HepG2 (cell line): ENCODE data around the gene CEP57L1. TPM values are rescaled to one million over a fixed set of nuclear protein-coding genes. Genes with fewer than 3 reads are reported as not detected.

Experiments
- ATF4 ChIP-seq, 2 experiments: fragments of 450-650 bp in 1 of 2; sonication (generic) in 1 of 2; formaldehyde crosslinking; IDR thresholded peaks; 2 replicates each; pipeline versions ENCODE4 v1.5.0 to v1.8.0; 2020 to 2022; ENCODE audit warnings: mild to moderate bottlenecking in 1 of 2, missing genetic modification reagents in 1 of 2
- DNMT3B ChIP-seq: conservative IDR thresholded peaks from 2 replicates; pipeline ENCODE4 v1.6.1; 2016; ENCODE audit warnings: missing biosample characterization, control low read depth
- E2F2 ChIP-seq: sonication (generic); formaldehyde crosslinking; IDR thresholded peaks from 2 replicates; pipeline ENCODE4 v1.4.0; 2020; ENCODE audit warnings: missing genetic modification reagents, borderline replicate concordance
- FOXP1 ChIP-seq, 2 experiments: fragments of 450-650 bp in 1 of 2; IDR thresholded peaks; 2 replicates each; pipeline ENCODE4 v1.6.1; 2017 to 2018; ENCODE audit warnings: antibody characterized with exemption in 1 of 2
- HNRNPL ChIP-seq: fragments of 200-400 bp; formaldehyde crosslinking; IDR thresholded peaks from 2 replicates; pipeline ENCODE4 v1.6.1; 2017; ENCODE audit warnings: mild to moderate bottlenecking, low read depth, low read length
- KAT7 ChIP-seq: IDR thresholded peaks from 2 replicates; pipeline ENCODE4 v1.6.1; 2018; ENCODE audit warnings: borderline replicate concordance, missing compliant biosample characterization
- KDM3A ChIP-seq: IDR thresholded peaks from 2 replicates; pipeline ENCODE4 v1.6.1; 2018; ENCODE audit warnings: low read depth, missing compliant biosample characterization
- PRMT3 ChIP-seq: sonication (generic); formaldehyde crosslinking; IDR thresholded peaks from 2 replicates; pipeline ENCODE4 v1.8.1; 2022; ENCODE audit warnings: low read depth, mild to moderate bottlenecking, moderate library complexity, missing genetic modification reagents, borderline replicate concordance
- RAD21 ChIP-seq: fragments of 450-650 bp; formaldehyde crosslinking; IDR thresholded peaks from 2 replicates; pipeline ENCODE4 v1.5.0; 2020; ENCODE audit warnings: mild to moderate bottlenecking
- SOX5 ChIP-seq: IDR thresholded peaks from 2 replicates; pipeline ENCODE4 v1.6.1; 2016; ENCODE audit warnings: borderline replicate concordance
- STAG1 ChIP-seq: sonication (generic); formaldehyde crosslinking; IDR thresholded peaks from 2 replicates; pipeline ENCODE4 v1.4.0; 2020; ENCODE audit warnings: missing genetic modification reagents
- STAT5B ChIP-seq: sonication (generic); formaldehyde crosslinking; IDR thresholded peaks from 2 replicates; pipeline ENCODE4 v1.4.0; 2020; ENCODE audit warnings: missing genetic modification reagents
- ZBTB42 ChIP-seq: sonication (generic); formaldehyde crosslinking; IDR thresholded peaks from 2 replicates; pipeline ENCODE4 v1.5.0; 2020; ENCODE audit warnings: mild to moderate bottlenecking, missing genetic modification reagents
- ZFX ChIP-seq: sonication (generic); formaldehyde crosslinking; IDR thresholded peaks from 2 replicates; pipeline ENCODE4 v1.4.0; 2020; ENCODE audit warnings: mild to moderate bottlenecking, low read depth, missing genetic modification reagents, moderate library complexity
- ZMYM2 ChIP-seq: sonication (generic); formaldehyde crosslinking; IDR thresholded peaks from 2 replicates; pipeline ENCODE4 v1.8.0; 2022; ENCODE audit warnings: mild to moderate bottlenecking, missing genetic modification reagents
- ZNF30 ChIP-seq: sonication (generic); formaldehyde crosslinking; IDR thresholded peaks from 2 replicates; pipeline ENCODE4 v1.5.0; 2020; ENCODE audit warnings: mild to moderate bottlenecking, missing genetic modification reagents
- ZNF564 ChIP-seq: sonication (generic); formaldehyde crosslinking; IDR thresholded peaks from 2 replicates; pipeline ENCODE4 v1.8.1; 2023; ENCODE audit warnings: mild to moderate bottlenecking, missing genetic modification reagents
- ZNF572 ChIP-seq: sonication (generic); formaldehyde crosslinking; IDR thresholded peaks from 2 replicates; pipeline ENCODE4 v1.5.1; 2020; ENCODE audit warnings: mild to moderate bottlenecking, missing genetic modification reagents
- ZNF619 ChIP-seq: sonication (generic); formaldehyde crosslinking; IDR thresholded peaks from 2 replicates; pipeline ENCODE4 v1.4.0; 2020; ENCODE audit warnings: mild to moderate bottlenecking, missing genetic modification reagents
- polyA plus RNA-seq, 8 experiments: library from polyadenylated mRNA; depleted of rRNA in 3 of 8; stranded (reverse) in 7 of 8; unstranded in 1 of 8; fragments of >200 nt; fragmentation: Illumina TruSeq in 4 of 8; extraction: Trizol in 4 of 8; gene quantifications; 2 replicates each; pipeline versions ENCODE4 v1.2.1 to v1.2.3, GENCODE V29; 2011 to 2016; ENCODE audit warnings: low read depth in 4 of 8, missing spikeins in 1 of 8, mixed read lengths in 1 of 8; ENCODE audit not compliant: insufficient read depth in 1 of 8
- total RNA-seq, 5 experiments: library from RNA; depleted of rRNA; stranded (reverse); fragments of >200 nt; fragmentation: Illumina TruSeq; extraction: Trizol; gene quantifications; 2 replicates each; pipeline ENCODE4 v1.2.3, GENCODE V29; 2016; ENCODE audit warnings: low read depth in 1 of 5
- TF ChIP-seq, protein P1 (sequence below): IDR thresholded peaks from 2 replicates; pipeline ENCODE4 v1.6.1; 2016
- TF ChIP-seq, protein P2 (sequence below): sonication (generic); formaldehyde crosslinking; IDR thresholded peaks from 2 replicates; pipeline ENCODE4 v1.4.0; 2020; ENCODE audit warnings: mild to moderate bottlenecking, missing genetic modification reagents

CEP57L1 gene
- total and polyA plus RNA-seq, 2 of the 13 experiments (the other 11 are each of a cell fraction or from before 2014, with no cell fraction given): 7.7 to 15.5 TPM

DNA sequence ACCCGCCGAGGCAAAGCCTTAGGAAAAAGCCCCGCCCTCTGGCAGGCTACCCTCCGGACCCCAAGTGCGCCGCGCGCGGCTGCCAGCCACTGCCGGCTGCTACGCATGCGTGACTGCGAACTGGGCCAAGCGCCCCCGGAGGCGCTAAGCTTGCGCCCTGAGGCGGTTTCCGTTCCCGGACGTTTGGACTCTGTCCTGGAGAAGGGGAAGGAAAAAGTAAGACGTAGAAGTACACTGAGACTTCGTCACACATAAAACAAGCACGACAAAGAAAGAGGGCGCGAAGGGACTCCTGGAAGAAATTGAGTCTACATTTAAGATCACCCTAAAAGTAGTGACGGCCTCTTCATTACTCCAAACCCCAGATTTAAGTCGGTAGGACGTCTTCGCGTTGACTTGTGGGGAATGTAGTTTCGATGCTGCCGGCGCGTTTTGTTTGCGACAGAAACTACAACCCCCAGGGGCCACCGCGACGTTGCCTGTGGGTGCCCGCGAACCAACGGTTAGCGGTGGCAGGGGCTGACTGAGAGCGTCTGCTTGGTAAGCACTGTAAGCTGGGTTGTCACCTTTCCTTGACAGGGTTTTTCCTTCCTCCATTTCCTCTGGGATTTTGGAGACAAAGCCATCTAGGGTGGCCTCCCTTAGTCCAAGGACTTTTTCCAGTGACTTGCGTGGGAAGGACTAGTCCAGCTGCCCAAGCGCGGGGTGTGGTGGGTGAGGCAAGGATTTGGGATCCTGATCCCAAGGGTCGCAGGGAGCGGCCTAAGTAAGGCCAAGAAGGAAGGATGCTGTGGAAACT lies at the start of gene CEP57L1 (continued):
- no peak for TF ChIP-seq E2F2
- no peak for TF ChIP-seq KAT7 (CRISPR knock-in tag)
- TF ChIP-seq KDM3A (CRISPR knock-in tag): peak; percentile 21
- TF ChIP-seq ZMYM2: no peak
- no peak for TF ChIP-seq SOX5 (CRISPR knock-in tag)
- TF ChIP-seq, protein P1, sequence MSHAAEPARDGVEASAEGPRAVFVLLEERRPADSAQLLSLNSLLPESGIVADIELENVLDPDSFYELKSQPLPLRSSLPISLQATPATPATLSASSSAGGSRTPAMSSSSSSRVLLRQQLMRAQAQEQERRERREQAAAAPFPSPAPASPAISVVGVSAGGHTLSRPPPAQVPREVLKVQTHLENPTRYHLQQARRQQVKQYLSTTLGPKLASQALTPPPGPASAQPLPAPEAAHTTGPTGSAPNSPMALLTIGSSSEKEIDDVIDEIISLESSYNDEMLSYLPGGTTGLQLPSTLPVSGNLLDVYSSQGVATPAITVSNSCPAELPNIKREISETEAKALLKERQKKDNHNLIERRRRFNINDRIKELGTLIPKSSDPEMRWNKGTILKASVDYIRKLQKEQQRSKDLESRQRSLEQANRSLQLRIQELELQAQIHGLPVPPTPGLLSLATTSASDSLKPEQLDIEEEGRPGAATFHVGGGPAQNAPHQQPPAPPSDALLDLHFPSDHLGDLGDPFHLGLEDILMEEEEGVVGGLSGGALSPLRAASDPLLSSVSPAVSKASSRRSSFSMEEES (CRISPR knock-in tag): no peak
- TF ChIP-seq ZNF572 (CRISPR knock-in tag): no peak
- no peak for TF ChIP-seq ZNF564 (CRISPR knock-in tag)
- TF ChIP-seq PRMT3 (CRISPR knock-in tag): no peak
- TF ChIP-seq, protein P2, sequence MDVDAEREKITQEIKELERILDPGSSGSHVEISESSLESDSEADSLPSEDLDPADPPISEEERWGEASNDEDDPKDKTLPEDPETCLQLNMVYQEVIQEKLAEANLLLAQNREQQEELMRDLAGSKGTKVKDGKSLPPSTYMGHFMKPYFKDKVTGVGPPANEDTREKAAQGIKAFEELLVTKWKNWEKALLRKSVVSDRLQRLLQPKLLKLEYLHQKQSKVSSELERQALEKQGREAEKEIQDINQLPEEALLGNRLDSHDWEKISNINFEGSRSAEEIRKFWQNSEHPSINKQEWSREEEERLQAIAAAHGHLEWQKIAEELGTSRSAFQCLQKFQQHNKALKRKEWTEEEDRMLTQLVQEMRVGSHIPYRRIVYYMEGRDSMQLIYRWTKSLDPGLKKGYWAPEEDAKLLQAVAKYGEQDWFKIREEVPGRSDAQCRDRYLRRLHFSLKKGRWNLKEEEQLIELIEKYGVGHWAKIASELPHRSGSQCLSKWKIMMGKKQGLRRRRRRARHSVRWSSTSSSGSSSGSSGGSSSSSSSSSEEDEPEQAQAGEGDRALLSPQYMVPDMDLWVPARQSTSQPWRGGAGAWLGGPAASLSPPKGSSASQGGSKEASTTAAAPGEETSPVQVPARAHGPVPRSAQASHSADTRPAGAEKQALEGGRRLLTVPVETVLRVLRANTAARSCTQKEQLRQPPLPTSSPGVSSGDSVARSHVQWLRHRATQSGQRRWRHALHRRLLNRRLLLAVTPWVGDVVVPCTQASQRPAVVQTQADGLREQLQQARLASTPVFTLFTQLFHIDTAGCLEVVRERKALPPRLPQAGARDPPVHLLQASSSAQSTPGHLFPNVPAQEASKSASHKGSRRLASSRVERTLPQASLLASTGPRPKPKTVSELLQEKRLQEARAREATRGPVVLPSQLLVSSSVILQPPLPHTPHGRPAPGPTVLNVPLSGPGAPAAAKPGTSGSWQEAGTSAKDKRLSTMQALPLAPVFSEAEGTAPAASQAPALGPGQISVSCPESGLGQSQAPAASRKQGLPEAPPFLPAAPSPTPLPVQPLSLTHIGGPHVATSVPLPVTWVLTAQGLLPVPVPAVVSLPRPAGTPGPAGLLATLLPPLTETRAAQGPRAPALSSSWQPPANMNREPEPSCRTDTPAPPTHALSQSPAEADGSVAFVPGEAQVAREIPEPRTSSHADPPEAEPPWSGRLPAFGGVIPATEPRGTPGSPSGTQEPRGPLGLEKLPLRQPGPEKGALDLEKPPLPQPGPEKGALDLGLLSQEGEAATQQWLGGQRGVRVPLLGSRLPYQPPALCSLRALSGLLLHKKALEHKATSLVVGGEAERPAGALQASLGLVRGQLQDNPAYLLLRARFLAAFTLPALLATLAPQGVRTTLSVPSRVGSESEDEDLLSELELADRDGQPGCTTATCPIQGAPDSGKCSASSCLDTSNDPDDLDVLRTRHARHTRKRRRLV (CRISPR knock-in tag): no peak
- TF ChIP-seq DNMT3B (CRISPR knock-in tag): no peak
- peak; percentile 60; the same call in 1 of the 2 replicates for TF ChIP-seq HNRNPL
- no peak for TF ChIP-seq ATF4 (CRISPR knock-in tag; IDR thresholded peaks at IDR 0.05)
- TF ChIP-seq RAD21: no peak
- TF ChIP-seq FOXP1 (IDR thresholded peaks at IDR 0.05): no peak
- TF ChIP-seq FOXP1 (CRISPR knock-in tag; IDR thresholded peaks at IDR 0.05): no peak
- no peak for TF ChIP-seq STAG1
- TF ChIP-seq STAT5B (CRISPR knock-in tag): no peak
- no peak for TF ChIP-seq ZBTB42
- peak; percentile 94 for TF ChIP-seq ZFX (CRISPR knock-in tag)
- TF ChIP-seq ZNF619 (CRISPR knock-in tag): no peak
- no peak for TF ChIP-seq ZNF30 (CRISPR knock-in tag)
